Stimulated activated CD4-positive, alpha-beta T cell treated with anti-CD3 and anti-CD28 coated beads, Interleukin-15, amount 100 ng/mL, for 48 hours (primary cell): ENCODE data around the gene CCL13.

Experiments used
- DNase-seq, 2 donors: peaks; one replicate each; pipeline ENCODE4 v3.0.0-alpha.2; 2020; ENCODE audit warnings: low read depth in 2 of 2

CCL13 gene

GRCh38 chr17:34384822-34385605 lies 28.7 kb downstream of the CCL13 start:
- DNase-seq = no peak

- DNase-seq = no peak
Observed at GRCh38 chr17:34386343-34386696, 30.0 kb downstream of the CCL13 start.

GRCh38 chr17:34386697-34387550 lies 30.6 kb downstream of the CCL13 start:
- DNase-seq = no peak

GRCh38 chr17:34387566-34387965 lies 31.3 kb downstream of the CCL13 start:
- DNase-seq = no peak

DNA sequence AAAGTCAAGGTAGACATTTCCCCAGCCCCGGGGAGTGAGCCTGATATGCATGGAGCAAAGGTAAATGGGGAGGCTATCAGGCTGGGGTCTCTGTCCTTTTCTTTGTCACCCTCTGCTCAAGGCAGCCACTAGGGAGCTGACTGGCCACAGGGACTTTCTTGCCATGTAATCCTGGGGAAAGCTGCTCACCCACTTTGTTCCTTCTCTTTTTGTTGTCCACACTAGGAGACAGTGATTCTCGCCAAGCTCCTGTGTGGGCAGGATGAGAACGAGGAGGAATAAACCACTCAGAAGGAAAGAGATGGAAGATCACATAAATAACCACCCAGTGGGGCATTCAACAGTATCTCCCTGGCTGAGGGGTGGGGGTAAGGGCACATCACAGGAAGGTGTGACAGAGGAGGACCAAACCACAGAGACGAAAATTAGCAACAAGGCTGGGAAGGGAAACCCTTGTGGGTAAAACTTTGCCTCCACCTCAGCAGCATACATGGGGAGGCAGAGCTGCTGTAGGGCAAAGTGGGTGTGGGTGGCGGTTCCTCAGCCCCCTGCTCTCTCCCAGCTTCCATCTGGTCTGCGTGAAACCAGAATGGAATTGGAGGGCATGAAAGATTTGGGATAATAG lies 33.0 kb downstream of the CCL13 start:
- DNase-seq = no peak

DNA sequence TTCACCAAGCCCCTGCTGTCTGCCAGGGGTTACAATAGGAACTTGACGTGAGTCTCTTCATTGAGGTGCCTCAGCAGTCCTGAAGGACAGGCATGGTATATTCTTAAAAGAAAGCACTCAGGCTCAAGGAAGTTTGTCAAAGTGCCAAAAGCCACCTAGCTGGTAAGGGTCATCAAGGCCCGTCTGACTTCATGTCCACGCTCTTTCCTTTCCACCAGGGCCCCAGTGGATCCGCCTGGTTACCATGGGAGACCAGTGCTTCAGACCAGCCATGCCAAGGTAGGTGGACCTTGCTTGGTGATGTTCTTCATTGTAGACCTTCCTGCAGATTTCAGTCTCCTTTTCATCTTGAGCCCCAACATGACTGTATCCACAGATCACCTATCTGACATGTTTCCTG lies 34.4 kb downstream of the CCL13 start:
- DNase-seq = no peak

GRCh38 chr17:34391241-34391640 lies 35.0 kb downstream of the CCL13 start:
- DNase-seq = no peak

- no peak for DNase-seq
Observed at GRCh38 chr17:34393401-34393800, 37.1 kb downstream of the CCL13 start.

DNA sequence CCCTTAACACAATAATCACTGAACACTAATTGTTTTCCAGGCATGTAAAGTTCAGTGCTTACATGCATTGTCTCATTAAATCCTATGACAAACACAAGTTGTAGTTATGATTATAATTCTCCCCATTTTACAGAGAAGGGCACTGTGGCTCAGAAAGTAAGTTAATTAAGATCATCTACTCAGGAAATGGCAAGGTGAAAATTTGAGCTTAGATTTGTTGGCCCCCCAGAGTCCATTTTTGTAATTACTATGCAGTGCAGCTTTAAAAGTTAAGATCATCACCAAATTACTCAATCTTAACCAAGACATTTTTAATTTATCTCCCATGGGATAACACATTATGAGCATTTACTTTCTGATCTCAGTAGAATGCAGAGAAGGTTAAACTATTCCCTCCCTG lies 41.0 kb downstream of the CCL13 start:
- no peak for DNase-seq

GRCh38 chr17:34398990-34399389 lies 42.7 kb downstream of the CCL13 start:
- no peak for DNase-seq

DNA sequence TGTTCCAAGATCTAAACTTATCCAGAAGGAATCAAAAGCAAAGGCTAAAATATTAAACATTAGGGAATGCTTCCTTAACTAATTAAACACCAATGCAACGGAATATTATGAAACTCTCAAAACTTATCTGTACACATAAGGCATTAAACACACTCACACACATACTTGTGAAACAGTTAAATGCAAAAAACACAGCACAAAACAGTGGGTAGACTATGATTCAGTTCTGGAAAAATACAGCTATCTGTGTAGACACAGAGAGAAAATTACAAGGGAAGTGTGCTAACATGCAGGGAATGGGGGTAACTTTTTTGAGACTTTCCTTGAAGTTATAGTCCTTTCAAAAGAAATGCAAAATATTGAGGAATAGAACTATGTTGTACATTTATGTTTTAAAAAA lies 43.4 kb downstream of the CCL13 start:
- no peak for DNase-seq

GRCh38 chr17:34400301-34400931 lies 44.1 kb downstream of the CCL13 start:
- no peak for DNase-seq

DNA sequence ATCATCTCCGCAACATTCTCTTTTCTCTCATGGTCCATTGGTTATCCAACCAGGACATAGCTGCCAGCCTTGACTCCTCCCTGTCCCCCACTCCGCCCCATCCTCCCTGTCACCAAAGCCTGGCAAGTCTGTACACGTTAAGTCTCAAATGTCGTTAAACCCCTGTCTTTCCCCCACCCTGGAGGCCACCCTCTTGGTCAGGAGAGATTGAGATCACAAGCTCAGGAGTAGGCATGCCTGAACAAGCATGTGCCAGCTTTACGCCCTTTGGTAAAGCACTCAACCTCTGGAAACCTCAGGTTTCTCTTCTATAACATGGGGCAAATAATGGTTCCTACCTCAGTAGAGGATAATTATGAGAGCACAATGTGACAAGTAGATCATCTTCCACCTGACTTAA lies 44.9 kb downstream of the CCL13 start:
- DNase-seq = no peak

- DNase-seq = no peak
Observed at GRCh38 chr17:34403006-34403405, 46.7 kb downstream of the CCL13 start.

GRCh38 chr17:34406226-34406625 lies 49.9 kb downstream of the CCL13 start:
- no peak for DNase-seq
